Inflammatory macrophage (primary cell): ENCODE data around the gene NYAP2.

Source experiments
- DNase-seq, 2 donors: peaks; one replicate each; pipeline ENCODE4 v3.0.0-alpha.2; 2020 to 2022

Gene NYAP2

GRCh38 chr2:225569995-225570394 is 170.5 kb downstream of the NYAP2 start:
- DNase-seq = no peak

- no peak for DNase-seq
Measured at GRCh38 chr2:225573603-225574002, 174.1 kb downstream of the NYAP2 start.

- DNase-seq = no peak
Measured at GRCh38 chr2:225574582-225575138, 175.2 kb downstream of the NYAP2 start.

GRCh38 chr2:225581135-225581534 is 181.6 kb downstream of the NYAP2 start:
- DNase-seq = no peak

GRCh38 chr2:225581906-225582305 is 182.4 kb downstream of the NYAP2 start:
- no peak for DNase-seq

- no peak for DNase-seq
Measured at GRCh38 chr2:225582355-225583116, 183.0 kb downstream of the NYAP2 start.

- DNase-seq = no peak
Measured at GRCh38 chr2:225584796-225585195, 185.3 kb downstream of the NYAP2 start.

- no peak for DNase-seq
Measured at GRCh38 chr2:225590932-225591331, 191.4 kb downstream of the NYAP2 start.

- DNase-seq = no peak
Measured at GRCh38 chr2:225597911-225598310, 198.4 kb downstream of the NYAP2 start.

- no peak for DNase-seq
Measured at GRCh38 chr2:225598426-225598825, 198.9 kb downstream of the NYAP2 start.

- no peak for DNase-seq
Measured at GRCh38 chr2:225598897-225599296, 199.4 kb downstream of the NYAP2 start.

GRCh38 chr2:225599856-225600255 is 200.3 kb downstream of the NYAP2 start:
- DNase-seq = no peak

- DNase-seq = no peak
Measured at GRCh38 chr2:225600444-225600843, 200.9 kb downstream of the NYAP2 start.

GRCh38 chr2:225600865-225601264 is 201.4 kb downstream of the NYAP2 start:
- no peak for DNase-seq

- DNase-seq = no peak
Measured at GRCh38 chr2:225602205-225602604, 202.7 kb downstream of the NYAP2 start.

- no peak for DNase-seq
Measured at GRCh38 chr2:225608136-225608535, 208.6 kb downstream of the NYAP2 start.

- no peak for DNase-seq
Measured at GRCh38 chr2:225612636-225613035, 213.1 kb downstream of the NYAP2 start.

GRCh38 chr2:225614915-225615314 is 215.4 kb downstream of the NYAP2 start:
- DNase-seq = no peak

GRCh38 chr2:225615514-225615913 is 216.0 kb downstream of the NYAP2 start:
- no peak for DNase-seq

GRCh38 chr2:225616372-225616771 is 216.9 kb downstream of the NYAP2 start:
- no peak for DNase-seq

GRCh38 chr2:225616848-225617247 is 217.3 kb downstream of the NYAP2 start:
- no peak for DNase-seq

GRCh38 chr2:225620227-225620626 is 220.7 kb downstream of the NYAP2 start:
- DNase-seq = no peak

GRCh38 chr2:225630824-225631533 is 231.5 kb downstream of the NYAP2 start:
- DNase-seq = no peak

- DNase-seq = no peak
Measured at GRCh38 chr2:225632351-225632750, 232.8 kb downstream of the NYAP2 start.
